Measurements from ENCODE around the gene MS4A7.

The MS4A7 gene

GRCh38 chr11:60393016-60393415, 14.7 kb downstream of the MS4A7 start:
- no peak overlapping the region for H3K9ac ChIP-seq
- H3K4me3 ChIP-seq (IDR thresholded peaks at IDR 0.05; ENCODE audit: insufficient read depth, low read depth, low read length), result no peak overlapping the region
- no peak overlapping the region for H3K4me2 ChIP-seq
- H3K4me1 ChIP-seq (ENCODE audit: low read depth, poor library complexity, severe bottlenecking), result no peaks in the 10 kb centered on the region
- no peak for TF ChIP-seq CTCF (conservative IDR thresholded peaks at IDR 0.05; ENCODE audit: low read depth, low read length)
- H2AFZ ChIP-seq (ENCODE audit: low read depth), result no peak overlapping the region
- H4K20me1 ChIP-seq (ENCODE audit: insufficient read depth), result no peaks in the 10 kb centered on the region
- no peak overlapping the region for H3K27ac ChIP-seq
- H3K27me3 ChIP-seq (ENCODE audit: insufficient read depth, low read depth), result no peaks in the 10 kb centered on the region; the same call in 1 of the 2 replicates
- no peaks in the 10 kb centered on the region for H3K36me3 ChIP-seq (ENCODE audit: insufficient read depth)
- no peaks in the 10 kb centered on the region for H3K79me2 ChIP-seq (ENCODE audit: insufficient read depth, low read depth)

DNA sequence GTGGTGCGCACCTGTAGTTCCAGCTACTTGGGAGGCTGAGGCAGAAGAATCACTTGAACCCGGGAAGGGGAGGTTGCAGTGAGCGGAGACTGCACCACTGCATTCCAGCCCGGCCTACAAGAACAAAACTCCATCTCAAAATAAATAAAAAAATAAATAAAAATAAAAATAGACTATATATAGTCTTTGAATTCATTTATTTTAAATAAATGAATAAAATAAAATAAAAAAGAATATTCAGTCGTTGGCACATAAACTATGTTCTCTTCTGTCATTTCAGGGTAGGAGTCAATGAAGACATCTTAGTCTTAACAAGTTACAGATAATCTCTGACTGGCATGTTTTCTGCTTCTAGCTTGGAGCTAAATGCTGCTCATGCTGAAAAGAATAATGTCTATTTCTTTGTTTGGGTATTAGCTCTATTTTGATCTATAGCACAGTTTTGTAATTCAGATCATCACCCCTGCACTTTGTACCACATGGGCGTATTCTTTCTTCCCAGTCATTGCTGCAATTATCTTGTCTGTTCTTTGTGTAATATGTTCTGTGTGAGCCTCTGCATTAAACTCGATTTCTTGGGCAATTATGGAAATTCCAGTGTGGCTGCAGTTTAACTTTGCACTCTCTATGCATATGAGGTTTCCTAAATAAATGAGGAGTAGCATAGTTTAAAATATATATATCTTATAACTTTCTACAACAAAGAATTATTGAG, 16.5 kb downstream of the MS4A7 start:
- Histone ChIP-seq H3K36me3 (ENCODE audit: insufficient read depth) (no peaks in the 10 kb centered on the region), H3K27ac (no peak overlapping the region), H3K79me2 (ENCODE audit: insufficient read depth, low read depth) (no peaks in the 10 kb centered on the region), H3K27me3 (ENCODE audit: insufficient read depth, low read depth) (no peaks in the 10 kb centered on the region; the same call in 1 of the 2 replicates), H2AFZ (ENCODE audit: low read depth) (no peak overlapping the region), H4K20me1 (ENCODE audit: insufficient read depth) (no peaks in the 10 kb centered on the region), H3K4me2 (no peak overlapping the region), H3K4me1 (ENCODE audit: low read depth, poor library complexity, severe bottlenecking) (no peaks in the 10 kb centered on the region), H3K4me3 (IDR thresholded peaks at IDR 0.05; ENCODE audit: insufficient read depth, low read depth, low read length) (no peak overlapping the region), H3K9ac (no peak overlapping the region)
- no peak for TF ChIP-seq CTCF (conservative IDR thresholded peaks at IDR 0.05; ENCODE audit: low read depth, low read length)

- H3K9ac ChIP-seq, result no peak within 1 kb of the TSS
- H2AFZ ChIP-seq (ENCODE audit: low read depth), result no peak within 1 kb of the TSS
- H4K20me1 ChIP-seq (ENCODE audit: insufficient read depth), result no peaks in the 10 kb centered on the region
- no peaks in the 10 kb centered on the region; the same call in 1 of the 2 replicates for H3K27me3 ChIP-seq (ENCODE audit: insufficient read depth, low read depth)
- no peaks in the 10 kb centered on the region for H3K4me1 ChIP-seq (ENCODE audit: low read depth, poor library complexity, severe bottlenecking)
- no peak within 1 kb of the TSS for H3K4me2 ChIP-seq
- no peak within 1 kb of the TSS for H3K4me3 ChIP-seq (IDR thresholded peaks at IDR 0.05; ENCODE audit: insufficient read depth, low read depth, low read length)
- no peak within 1 kb of the TSS for H3K27ac ChIP-seq
- H3K36me3 ChIP-seq (ENCODE audit: insufficient read depth), result no peaks in the 10 kb centered on the region
- H3K79me2 ChIP-seq (ENCODE audit: insufficient read depth, low read depth), result no peaks in the 10 kb centered on the region
- TF ChIP-seq CTCF (conservative IDR thresholded peaks at IDR 0.05; ENCODE audit: low read depth, low read length), result no peak
Measured at GRCh38 chr11:60396382-60396781, 18.1 kb downstream of the MS4A7 start, which contains the start of gene MS4A14. Gene MS4A14, plus strand, starts transcription at chr11:60396459. Its CDS starts 120 bp downstream, at chr11:60396579.

DNA sequence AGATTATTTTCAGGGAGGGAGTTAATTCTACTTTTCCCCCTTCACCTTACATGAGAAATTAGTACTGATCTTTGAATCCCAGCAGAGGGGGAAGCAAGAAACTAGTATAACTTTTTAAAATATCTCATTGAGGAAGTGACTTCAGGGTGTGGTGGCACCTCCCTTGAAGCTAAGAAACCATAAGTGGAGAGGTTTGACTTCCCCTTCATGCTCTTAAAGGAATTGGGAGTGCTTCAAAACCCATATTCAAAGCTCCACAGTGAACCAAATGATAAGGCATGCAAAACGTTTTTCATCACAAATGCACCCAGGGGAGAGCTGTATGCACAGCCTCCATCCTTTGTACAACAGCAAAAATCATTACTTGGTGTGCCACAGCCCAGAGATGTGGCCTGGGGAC, 18.5 kb downstream of the MS4A7 start:
- Histone ChIP-seq H3K27ac (no peak overlapping the region), H3K27me3 (ENCODE audit: insufficient read depth, low read depth) (no peaks in the 10 kb centered on the region; the same call in 1 of the 2 replicates), H3K4me2 (no peak overlapping the region), H3K79me2 (ENCODE audit: insufficient read depth, low read depth) (no peaks in the 10 kb centered on the region), H4K20me1 (ENCODE audit: insufficient read depth) (no peaks in the 10 kb centered on the region), H3K4me3 (IDR thresholded peaks at IDR 0.05; ENCODE audit: insufficient read depth, low read depth, low read length) (no peak overlapping the region), H3K4me1 (ENCODE audit: low read depth, poor library complexity, severe bottlenecking) (no peaks in the 10 kb centered on the region), H3K9ac (no peak overlapping the region), H2AFZ (ENCODE audit: low read depth) (no peak overlapping the region), H3K36me3 (ENCODE audit: insufficient read depth) (no peaks in the 10 kb centered on the region)
- TF ChIP-seq CTCF (conservative IDR thresholded peaks at IDR 0.05; ENCODE audit: low read depth, low read length), result no peak
